Activated naive CD4-positive, alpha-beta T cell treated with Interleukin-2 at 50 U/mL for 16 hours (primary cell): Measurements from ENCODE around the gene NPTX2.

Experiments used
- DNase-seq: peaks from one replicate; pipeline ENCODE4 v3.0.0-alpha.2; 2020

Gene NPTX2

GRCh38 chr7:98619450-98620321, 2.6 kb downstream of the NPTX2 start:
- DNase-seq, result no peak

DNA sequence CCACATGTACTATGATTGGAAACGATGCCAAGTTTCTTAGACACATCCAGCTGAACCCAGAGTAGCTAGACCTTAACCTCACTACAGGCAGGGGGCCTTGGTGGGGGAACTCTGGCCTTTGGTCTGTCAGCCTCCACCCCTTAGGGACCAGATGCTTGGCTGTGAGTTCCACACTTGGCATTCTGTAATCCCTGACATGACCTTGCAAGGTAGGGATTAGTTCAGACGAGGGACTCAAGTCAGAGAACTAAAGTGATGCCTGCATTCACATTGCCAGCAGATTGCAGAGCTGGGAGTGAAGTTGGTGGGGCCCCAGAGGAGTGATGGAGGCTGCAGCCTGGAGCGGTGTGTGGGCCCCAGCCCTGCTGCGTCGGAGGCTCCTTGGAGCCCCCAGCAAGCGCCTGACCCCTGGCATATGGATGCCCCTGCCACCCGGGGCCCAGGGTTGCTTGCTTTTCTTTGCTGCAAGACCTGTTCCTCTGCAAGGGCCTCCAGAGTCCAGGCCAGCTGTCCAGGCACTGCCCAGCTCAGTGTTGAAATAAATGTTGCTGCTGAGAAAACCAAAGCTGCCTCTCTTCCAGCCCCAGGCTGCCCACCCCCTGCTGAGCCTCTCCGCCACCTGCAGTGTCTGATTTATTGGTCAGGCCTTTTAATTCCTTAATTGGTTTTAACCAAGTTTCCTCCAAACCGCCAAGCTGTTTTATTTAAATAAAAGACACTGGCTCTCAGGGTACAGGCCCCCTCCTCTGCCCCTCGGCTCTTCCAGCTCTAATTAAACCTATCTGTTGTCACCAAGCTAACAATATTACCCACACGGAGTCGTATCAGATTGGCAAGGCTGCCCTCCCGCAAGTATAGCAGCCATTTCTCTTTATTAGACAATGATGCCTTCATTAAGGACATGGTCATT, 4.7 kb downstream of the NPTX2 start:
- DNase-seq, result no peak

DNA sequence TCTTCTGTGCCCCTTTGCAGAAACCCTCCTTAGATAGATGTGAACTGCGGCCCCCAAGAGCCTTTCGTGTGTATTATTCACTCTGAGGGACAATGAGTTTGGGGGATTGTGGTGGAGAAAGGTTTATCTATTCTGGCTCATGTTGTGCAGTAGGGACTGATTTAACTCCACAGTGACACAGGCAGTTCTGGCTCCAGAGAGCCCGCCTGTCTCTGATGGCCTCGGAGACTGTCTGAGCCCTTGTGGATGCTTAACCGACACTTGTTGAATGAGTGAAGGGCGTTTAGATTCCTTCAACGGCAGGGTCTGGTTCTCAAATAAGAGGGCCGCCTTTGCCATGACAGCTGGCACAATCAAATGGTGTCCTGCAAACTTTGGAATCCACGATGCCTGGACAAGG, 5.8 kb downstream of the NPTX2 start:
- DNase-seq, result no peak

- DNase-seq, result no peak
Measured at GRCh38 chr7:98624846-98625420, 7.8 kb downstream of the NPTX2 start.

DNA sequence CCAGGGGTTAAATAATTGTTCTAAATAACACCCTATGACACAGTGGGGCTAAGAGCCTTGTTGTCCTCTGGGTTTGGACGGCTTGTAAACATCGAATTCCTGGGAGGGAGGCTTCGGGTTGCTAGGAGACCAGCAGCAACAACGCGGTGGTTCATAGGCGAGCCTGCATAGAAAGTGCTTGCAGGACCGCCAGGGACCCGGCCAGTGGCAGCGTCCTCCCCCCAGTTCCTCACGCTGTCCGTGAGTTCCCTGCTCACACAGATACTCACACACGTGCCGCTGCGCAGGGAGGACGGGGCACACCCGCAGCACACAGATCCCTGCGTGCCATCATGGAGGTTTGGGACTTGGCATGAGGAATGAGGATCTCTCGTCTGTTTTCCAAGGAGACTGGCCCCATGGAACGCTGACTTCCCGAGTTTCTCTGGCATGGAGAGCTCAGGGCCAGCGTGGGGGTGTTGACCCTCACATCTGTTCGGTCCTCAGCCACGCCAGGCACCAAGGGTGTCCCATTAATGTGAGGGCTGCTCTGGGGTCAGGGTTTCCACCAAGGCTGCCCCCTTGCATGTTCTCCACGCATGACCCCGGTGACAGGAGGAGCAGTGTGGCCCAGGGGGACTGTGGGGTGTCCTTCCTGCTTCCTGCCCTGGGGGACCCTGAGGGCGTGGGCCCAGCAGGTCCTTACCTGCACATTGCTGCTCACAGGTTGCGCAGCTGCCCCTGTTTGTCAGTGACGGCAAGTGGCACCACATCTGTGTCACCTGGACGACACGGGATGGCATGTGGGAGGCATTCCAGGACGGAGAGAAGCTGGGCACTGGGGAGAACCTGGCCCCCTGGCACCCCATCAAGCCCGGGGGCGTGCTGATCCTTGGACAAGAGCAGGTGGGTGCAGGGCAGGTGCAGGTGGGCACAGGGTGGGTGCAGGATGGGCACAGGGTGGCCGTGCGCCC, 9.7 kb downstream of the NPTX2 start:
- DNase-seq, result no peak

DNA sequence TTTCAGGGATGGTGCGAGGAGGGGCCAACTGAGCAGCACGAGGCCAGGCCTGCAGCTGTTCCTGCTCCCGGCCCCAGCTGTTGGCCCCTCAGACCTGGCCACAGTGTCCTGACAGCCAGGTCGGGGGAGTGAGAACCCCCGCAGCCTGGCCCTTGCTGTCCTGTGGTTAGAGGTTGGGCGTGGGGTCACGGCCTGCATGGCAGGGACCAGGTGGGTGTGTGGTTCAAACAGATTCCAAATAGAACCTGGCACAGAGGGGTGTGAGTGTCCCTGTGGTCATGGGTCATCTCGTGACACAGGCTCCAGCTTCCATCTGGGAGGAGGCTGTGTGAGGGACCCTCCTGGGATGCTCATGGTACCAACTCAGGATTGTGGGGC, 10.3 kb downstream of the NPTX2 start:
- DNase-seq, result no peak

- DNase-seq, result no peak
Measured at GRCh38 chr7:98628418-98628817, 11.3 kb downstream of the NPTX2 start.

DNA sequence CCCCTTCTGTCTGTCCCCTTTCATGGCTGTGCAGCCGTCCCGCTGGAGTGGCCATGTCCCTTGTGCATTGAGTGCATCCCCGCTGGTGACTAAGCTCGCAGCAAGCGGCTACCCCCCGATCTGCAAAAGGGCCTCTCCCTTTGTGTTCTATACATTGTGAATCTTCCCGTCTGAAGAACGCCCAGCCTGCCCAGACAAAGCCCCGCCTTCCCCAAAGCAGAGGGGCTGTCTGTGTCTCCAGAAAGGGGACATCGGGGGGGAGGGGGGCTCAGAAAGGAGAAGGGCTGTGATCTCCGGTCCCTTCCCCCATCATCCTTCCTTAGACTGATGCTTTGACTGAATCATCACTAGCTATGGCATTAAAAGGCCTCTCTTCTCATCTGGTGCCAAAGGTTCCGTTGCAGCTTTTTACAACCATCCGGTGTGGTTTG, 11.9 kb downstream of the NPTX2 start:
- DNase-seq, result no peak

- DNase-seq, result no peak
Measured at GRCh38 chr7:98630149-98630548, 13.1 kb downstream of the NPTX2 start.

GRCh38 chr7:98630770-98631169, 13.7 kb downstream of the NPTX2 start:
- no peak for DNase-seq

DNA sequence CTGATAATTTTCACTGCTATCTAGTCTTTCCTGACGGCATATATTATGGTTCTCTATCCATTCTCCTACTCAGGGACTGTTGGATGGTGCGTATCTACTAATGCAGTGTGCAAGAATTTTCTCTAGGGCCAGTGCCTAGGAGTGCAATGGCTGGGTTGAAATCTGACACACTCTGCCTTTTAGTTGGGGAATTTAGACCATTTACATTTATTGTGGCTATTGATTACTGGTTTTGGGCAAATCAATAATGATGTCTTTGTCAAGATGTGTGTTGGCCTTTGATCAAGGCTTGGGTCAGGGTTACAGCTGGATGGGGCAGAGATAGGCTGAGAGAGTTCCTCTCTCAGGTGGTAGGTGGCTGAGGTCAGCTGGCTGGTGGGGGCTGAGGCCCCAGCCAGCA, 21.8 kb downstream of the NPTX2 start:
- no peak for DNase-seq

GRCh38 chr7:98640375-98640774, 23.3 kb downstream of the NPTX2 start:
- no peak for DNase-seq

DNA sequence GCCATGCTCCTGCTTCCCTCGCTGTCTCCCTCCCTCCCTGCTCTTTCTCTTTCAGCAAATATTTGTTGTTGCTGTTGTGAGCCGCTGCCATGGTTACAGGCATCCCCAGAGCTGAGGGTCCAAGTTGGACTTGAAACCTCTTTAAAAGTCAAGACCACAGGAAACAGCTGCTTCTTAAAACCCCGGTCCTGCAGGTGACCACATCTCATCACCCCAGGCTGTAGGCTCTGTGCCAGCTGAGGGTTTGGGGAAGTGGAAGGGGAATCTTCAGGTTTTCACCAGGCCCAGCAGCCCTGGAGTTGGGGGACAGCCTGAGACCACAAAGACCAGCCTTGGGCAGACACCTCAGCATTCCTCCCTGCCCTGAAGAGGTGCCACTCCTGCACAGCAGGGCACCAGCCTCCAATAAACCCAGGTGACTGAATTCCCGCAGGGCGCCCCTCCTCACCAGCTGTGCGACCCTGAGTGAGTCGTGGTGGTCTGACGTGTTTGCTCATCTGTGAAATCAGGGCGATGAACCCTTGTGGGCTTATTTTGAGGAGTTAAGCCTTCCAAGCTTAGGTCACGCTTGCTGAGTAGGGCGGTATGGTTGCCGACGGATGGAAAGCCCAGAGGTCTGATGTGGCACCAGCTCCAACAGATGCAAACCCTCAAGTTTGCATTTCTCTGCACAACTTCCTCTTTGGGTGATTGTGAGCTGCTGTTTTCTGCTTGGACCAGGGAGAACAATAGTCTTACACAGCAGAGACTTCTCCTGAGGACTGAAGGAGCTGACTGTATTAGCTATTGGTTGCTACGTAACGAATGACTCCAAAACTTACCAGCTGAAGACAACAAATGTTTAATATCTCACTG, 24.8 kb downstream of the NPTX2 start:
- no peak for DNase-seq

- DNase-seq, result no peak
Measured at GRCh38 chr7:98643236-98643985, 26.3 kb downstream of the NPTX2 start.

DNA sequence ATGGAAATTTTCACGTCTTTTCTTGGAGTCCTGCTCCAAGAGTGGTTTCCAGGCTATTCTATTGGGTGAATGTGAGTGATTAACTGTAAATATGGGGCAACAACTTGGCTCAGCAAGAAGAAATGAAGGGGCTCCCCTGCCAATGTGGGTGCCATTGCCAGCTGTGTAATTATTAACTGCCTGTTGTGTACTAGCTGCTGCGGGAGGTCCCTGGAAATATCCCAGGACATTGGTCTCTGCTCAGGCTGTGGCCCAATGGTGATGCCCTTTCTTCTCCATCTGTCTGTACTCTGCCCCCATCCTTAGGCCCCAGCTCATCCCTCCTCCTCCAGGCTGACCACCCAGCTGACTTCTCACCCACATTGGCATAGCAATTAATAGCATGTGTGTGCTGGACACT, 29.4 kb downstream of the NPTX2 start:
- no peak for DNase-seq

DNA sequence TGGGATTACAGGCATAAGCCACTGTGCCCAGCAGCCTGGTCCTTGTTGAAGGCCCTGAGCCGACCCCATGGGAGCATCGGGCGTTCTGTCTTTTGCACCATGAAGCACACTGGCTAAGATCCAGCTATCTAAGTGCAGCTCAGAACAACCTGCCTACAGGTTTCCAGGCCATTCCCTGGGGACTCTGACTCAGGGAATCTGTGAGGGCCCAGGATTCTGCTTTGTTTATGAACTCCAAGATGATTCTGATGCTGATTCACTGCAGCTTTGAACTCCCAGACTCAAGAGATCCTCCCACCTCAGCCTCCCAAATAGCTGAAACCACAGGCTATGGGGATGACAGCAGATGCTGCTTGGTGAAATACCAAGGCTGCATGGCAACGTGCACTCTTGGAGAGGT, 30.2 kb downstream of the NPTX2 start:
- no peak for DNase-seq

- DNase-seq, result no peak
Measured at GRCh38 chr7:98651760-98652159, 34.7 kb downstream of the NPTX2 start.

GRCh38 chr7:98653601-98654310, 36.7 kb downstream of the NPTX2 start:
- no peak for DNase-seq

GRCh38 chr7:98654524-98655272, 37.6 kb downstream of the NPTX2 start:
- DNase-seq, result no peak
